Measurements from ENCODE around the gene GRAP2. TPM values are rescaled to one million over a fixed set of nuclear protein-coding genes. Genes with fewer than 3 reads are reported as not detected.

Gene GRAP2
- total and polyA plus RNA-seq, 2 of the 8 experiments (the other 6 are each of a cell fraction or from before 2014, with no cell fraction given) = 0.08 TPM; not detected in 1

DNA sequence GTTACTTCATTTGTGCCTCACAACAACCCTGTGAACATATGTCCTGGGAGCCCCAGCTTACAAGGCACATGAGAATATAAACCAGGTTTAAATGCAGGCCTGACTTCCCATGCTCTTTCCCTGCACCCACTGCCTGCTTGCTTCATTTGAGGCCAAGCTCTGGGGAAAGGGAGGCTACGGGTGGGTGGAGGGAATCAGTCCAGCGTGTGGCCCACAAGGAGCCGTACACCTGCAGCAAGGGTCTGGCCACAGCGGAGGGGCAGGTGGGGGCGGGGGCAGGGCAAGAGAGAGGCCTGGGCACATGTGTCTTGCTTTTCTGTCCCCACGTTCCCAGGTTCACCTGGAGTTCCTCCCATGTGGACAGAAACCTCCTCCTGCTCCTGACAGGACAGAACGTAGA is 120.1 kb downstream of the GRAP2 start:
- H3K18ac ChIP-seq (ENCODE audit: extremely low read depth, low read length) = no peak overlapping the region
- no peak overlapping the region for H2BK5ac ChIP-seq (ENCODE audit: low read depth, low read length)
- H3K4me2 ChIP-seq (ENCODE audit: insufficient read depth in 1 of 2, low read depth in 2 of 2, low read length in 2 of 2) = no peak overlapping the region
- peaks cover 0 to 20% (median 8%) of the 10 kb centered on the region in 4 experiments; a peak in 5 of 8 replicates for H3K36me3 ChIP-seq (ENCODE audit: control insufficient read depth in 2 of 4, insufficient read depth in 4 of 4, low read length in 3 of 4)
- no peaks in the 10 kb centered on the region for H3K79me2 ChIP-seq (ENCODE audit: control insufficient read depth in 1 of 2, insufficient read depth in 2 of 2, low read length in 2 of 2)
- no peak overlapping the region for H3K4me3 ChIP-seq (ENCODE audit: extremely low read depth in 1 of 4, insufficient read depth in 2 of 4, low read depth in 3 of 4, low read length in 4 of 4)
- H3K14ac ChIP-seq (ENCODE audit: insufficient read length) = no peak overlapping the region
- H2BK20ac ChIP-seq (ENCODE audit: low read length) = no peak overlapping the region
- POLR2A ChIA-PET (ENCODE audit: partially characterized antibody) = interaction anchor here (1.0 to 1.6 kb wide), 3 partner anchors 11 to 88 kb away, joined by 3 read pairs; no protein-coding TSS in a partner anchor
- H3K56ac ChIP-seq (replicated peaks; ENCODE audit: insufficient read length, low read depth, low read length) = no peak overlapping the region
- H2BK15ac ChIP-seq (ENCODE audit: low read length) = no peak overlapping the region
- H2BK12ac ChIP-seq (ENCODE audit: low read depth, low read length) = no peak overlapping the region
- H4K91ac ChIP-seq (replicated peaks; ENCODE audit: insufficient read length, low read length) = no peak overlapping the region
- H2AFZ ChIP-seq (ENCODE audit: low read length) = no peak overlapping the region
- peaks cover 3 to 6% of the 10 kb centered on the region in 2 experiments for H4K20me1 ChIP-seq (replicated peaks in 1 of 2; ENCODE audit: control insufficient read depth in 1 of 2, insufficient read depth in 2 of 2, low read length in 2 of 2)
- H3K27me3 ChIP-seq (replicated peaks in 1 of 4; ENCODE audit: control insufficient read depth in 3 of 4, extremely low read depth in 1 of 4, insufficient read depth in 3 of 4, low read length in 3 of 4) = no peaks in the 10 kb centered on the region
- H3K23ac ChIP-seq (ENCODE audit: insufficient read length) = no peak overlapping the region
- no peak overlapping the region for H4K5ac ChIP-seq (ENCODE audit: insufficient read length, low read depth, low read length)
- 0 out of 7 replicates have a peak, but pooled peaks cover 0 to 3% (median 0%) of the 10 kb centered on the region in 4 experiments for H3K4me1 ChIP-seq (replicated peaks in 1 of 4; ENCODE audit: control insufficient read depth in 3 of 4, insufficient read depth in 4 of 4, low read length in 3 of 4)
- no peaks in the 10 kb centered on the region for H3K79me1 ChIP-seq (ENCODE audit: low read depth, low read length)
- no peak overlapping the region for H3K27ac ChIP-seq (ENCODE audit: low read depth, low read length)
- no peaks in the 10 kb centered on the region for H3K9me3 ChIP-seq (ENCODE audit: insufficient read depth in 2 of 2, low read depth in 1 of 2, low read length in 1 of 2)
- no peak overlapping the region for H2AK5ac ChIP-seq (ENCODE audit: low read depth, low read length)
- no peak overlapping the region for H3K9ac ChIP-seq (replicated peaks in 1 of 4; ENCODE audit: extremely low read depth in 1 of 4, low read depth in 3 of 4, low read length in 3 of 4)
- H2BK120ac ChIP-seq (replicated peaks; ENCODE audit: low read depth, low read length) = no peak overlapping the region
- DNase-seq (ENCODE audit: low read depth in 1 of 2, low spot score in 2 of 2) (no peak), FAIRE-seq (no peak)
- no peaks in the 10 kb centered on the region for H3K23me2 ChIP-seq (ENCODE audit: low read depth, low read length)
- H3K4ac ChIP-seq (replicated peaks; ENCODE audit: insufficient read length, low read depth, low read length) = no peak overlapping the region
- CTCF ChIA-PET (ENCODE audit: partially characterized antibody) = interaction anchor here (0.7 to 13.2 kb wide), 9 partner anchors 15 to 486 kb away, joined by 3 to 159 read pairs (median 7); no protein-coding TSS in a partner anchor
- no peak overlapping the region for H4K8ac ChIP-seq (ENCODE audit: extremely low read depth, insufficient read depth, low read length)
- WGBS, 2 experiments (ENCODE audit: extremely low coverage in 1 of 2, insufficient coverage in 1 of 2, insufficient read length in 1 of 2, insufficient replicate concordance in 2 of 2, low coverage in 1 of 2, low lambda C conversion rate in 2 of 2, missing lambda C conversion rate in 1 of 2) = 91% methylated on average over 7 of the region's 7 CpGs; no CpG with 5 or more reads in 1 of the 2 experiments
- TF ChIP-seq YY1 (IDR thresholded peaks at IDR 0.05; ENCODE audit: low read depth, low read length) (no peak), NANOG (IDR thresholded peaks at IDR 0.05; ENCODE audit: insufficient read depth, low read depth, low read length, poor library complexity, severe bottlenecking) (no peak), KDM4A (IDR thresholded peaks at IDR 0.05; ENCODE audit: low read depth, low read length, severe bottlenecking) (no peak)
- TF ChIP-seq, protein P1, sequence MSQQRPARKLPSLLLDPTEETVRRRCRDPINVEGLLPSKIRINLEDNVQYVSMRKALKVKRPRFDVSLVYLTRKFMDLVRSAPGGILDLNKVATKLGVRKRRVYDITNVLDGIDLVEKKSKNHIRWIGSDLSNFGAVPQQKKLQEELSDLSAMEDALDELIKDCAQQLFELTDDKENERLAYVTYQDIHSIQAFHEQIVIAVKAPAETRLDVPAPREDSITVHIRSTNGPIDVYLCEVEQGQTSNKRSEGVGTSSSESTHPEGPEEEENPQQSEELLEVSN (IDR thresholded peaks at IDR 0.05) = no peak

Data from H1 (cell line).